ENCODE results near the gene BNIPL. TPM values are rescaled to one million over a fixed set of nuclear protein-coding genes. Genes with fewer than 3 reads are reported as not detected.

The BNIPL gene
- total and polyA plus RNA-seq, 2 of the 8 experiments (the other 6 are each of a cell fraction or from before 2014, with no cell fraction given), result 2.4 to 3.3 TPM

DNA sequence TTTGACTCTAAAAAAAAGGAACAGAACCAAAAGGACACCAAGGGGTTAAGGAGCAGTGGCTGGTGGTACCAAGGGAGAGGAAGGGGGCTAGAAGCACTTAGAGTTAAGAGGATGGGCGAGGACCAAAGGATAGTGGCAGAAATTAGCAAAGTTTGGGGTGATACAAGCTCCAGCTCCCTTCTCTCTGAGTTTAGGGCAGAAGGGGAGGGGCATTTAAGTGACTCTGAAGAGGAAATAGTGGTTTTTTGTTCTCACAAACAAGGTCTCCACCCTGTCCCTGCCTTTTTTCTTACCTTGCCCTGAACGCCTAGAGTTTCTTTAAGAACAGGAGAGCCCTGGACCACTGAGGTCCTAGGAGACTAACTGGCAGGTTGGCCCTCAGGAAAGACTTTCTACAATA is 19.8 kb downstream of the BNIPL start:
- no peak overlapping the region for H2BK120ac ChIP-seq (replicated peaks; ENCODE audit: low read depth, low read length)
- no peak overlapping the region for H2BK12ac ChIP-seq (ENCODE audit: low read depth, low read length)
- no peak overlapping the region for H4K5ac ChIP-seq (ENCODE audit: insufficient read length, low read depth, low read length)
- H3K23me2 ChIP-seq (ENCODE audit: low read depth, low read length), result peaks cover 13% of the 10 kb centered on the region; the same call in 1 of the 2 replicates
- peaks cover 12% of the 10 kb centered on the region for H3K79me1 ChIP-seq (ENCODE audit: low read depth, low read length)
- H3K4me2 ChIP-seq (ENCODE audit: insufficient read depth in 1 of 2, low read depth in 2 of 2, low read length in 2 of 2), result no peak overlapping the region
- 36% methylated on average over 2 of the region's 2 CpGs; no CpG with 5 or more reads in 1 of the 2 experiments for WGBS, 2 experiments (ENCODE audit: extremely low coverage in 1 of 2, insufficient coverage in 1 of 2, insufficient read length in 1 of 2, insufficient replicate concordance in 2 of 2, low coverage in 1 of 2, low lambda C conversion rate in 2 of 2, missing lambda C conversion rate in 1 of 2)
- H3K4ac ChIP-seq (replicated peaks; ENCODE audit: insufficient read length, low read depth, low read length), result no peak overlapping the region
- H4K20me1 ChIP-seq (replicated peaks in 1 of 2; ENCODE audit: control insufficient read depth in 1 of 2, insufficient read depth in 2 of 2, low read length in 2 of 2), result peaks cover 0 to 10% of the 10 kb centered on the region in 2 experiments
- H2BK20ac ChIP-seq (ENCODE audit: low read length), result no peak overlapping the region
- no peak overlapping the region for H3K18ac ChIP-seq (ENCODE audit: extremely low read depth, low read length)
- POLR2A ChIA-PET (ENCODE audit: partially characterized antibody), result interaction anchor here (9.1 kb wide), 1 partner anchor 8 kb away, joined by 107 read pairs; the partner anchor contains the start of gene C1orf56
- DNase-seq (ENCODE audit: low read depth in 1 of 2, low spot score in 2 of 2), result no peak
- H3K9me3 ChIP-seq (ENCODE audit: insufficient read depth in 2 of 2, low read depth in 1 of 2, low read length in 1 of 2), result no peaks in the 10 kb centered on the region
- H3K27ac ChIP-seq (ENCODE audit: low read depth, low read length), result no peak overlapping the region
- H3K79me2 ChIP-seq (ENCODE audit: control insufficient read depth in 1 of 2, insufficient read depth in 2 of 2, low read length in 2 of 2), result peaks cover 7 to 41% of the 10 kb centered on the region in 2 experiments
- no peak overlapping the region for H3K9ac ChIP-seq (replicated peaks in 1 of 4; ENCODE audit: extremely low read depth in 1 of 4, low read depth in 3 of 4, low read length in 3 of 4)
- no peak overlapping the region for H4K91ac ChIP-seq (replicated peaks; ENCODE audit: insufficient read length, low read length)
- CTCF ChIA-PET (ENCODE audit: partially characterized antibody), result interaction anchor here (1.1 to 7.3 kb wide), 5 partner anchors 9 to 32 kb away, joined by 3 to 95 read pairs (median 5); partner anchors contain the start of genes C1orf56 and GABPB2
- H2BK5ac ChIP-seq (ENCODE audit: low read depth, low read length), result no peak overlapping the region
- H3K4me3 ChIP-seq (ENCODE audit: extremely low read depth in 1 of 4, insufficient read depth in 2 of 4, low read depth in 3 of 4, low read length in 4 of 4), result no peak overlapping the region
- peaks cover 18 to 51% (median 40%) of the 10 kb centered on the region in 4 experiments for H3K36me3 ChIP-seq (ENCODE audit: control insufficient read depth in 2 of 4, insufficient read depth in 4 of 4, low read length in 3 of 4)
- no peak overlapping the region for H3K23ac ChIP-seq (ENCODE audit: insufficient read length)
- no peaks in the 10 kb centered on the region for H3K27me3 ChIP-seq (replicated peaks in 1 of 4; ENCODE audit: control insufficient read depth in 3 of 4, extremely low read depth in 1 of 4, insufficient read depth in 3 of 4, low read length in 3 of 4)
- H4K8ac ChIP-seq (ENCODE audit: extremely low read depth, insufficient read depth, low read length), result no peak overlapping the region
- no peak overlapping the region for H2AFZ ChIP-seq (ENCODE audit: low read length)
- FAIRE-seq, result no peak
- no peak overlapping the region for H2BK15ac ChIP-seq (ENCODE audit: low read length)
- peaks cover 4 to 9% (median 6%) of the 10 kb centered on the region in 4 experiments; a peak in 6 of 7 replicates for H3K4me1 ChIP-seq (replicated peaks in 1 of 4; ENCODE audit: control insufficient read depth in 3 of 4, insufficient read depth in 4 of 4, low read length in 3 of 4)
- H2AK5ac ChIP-seq (ENCODE audit: low read depth, low read length), result no peak overlapping the region
- no peak overlapping the region for H3K14ac ChIP-seq (ENCODE audit: insufficient read length)
- H3K56ac ChIP-seq (replicated peaks; ENCODE audit: insufficient read length, low read depth, low read length), result no peak overlapping the region
- no peak for TF ChIP-seq BCL11A (IDR thresholded peaks at IDR 0.05; ENCODE audit: low read depth in 2 of 2, low read length in 2 of 2)
- no peak for TF ChIP-seq SRF (IDR thresholded peaks at IDR 0.05; ENCODE audit: low read depth, low read length)
- no peak for TF ChIP-seq SIX5 (IDR thresholded peaks at IDR 0.05; ENCODE audit: low read depth, low read length)
- no peak for TF ChIP-seq BRCA1 (IDR thresholded peaks at IDR 0.05; ENCODE audit: low read depth, low read length)
- no peak for TF ChIP-seq ASH2L (IDR thresholded peaks at IDR 0.05; ENCODE audit: low read length)

Data from H1 (cell line).